HG03095 (cell line): ENCODE measurements around the gene ITGA7.
A peak's percentile ranks its signal among the peaks of the same experiment; 100 is the strongest.

Source experiments
- ATAC-seq: cut with Tn5 transposase; IDR thresholded peaks from one replicate; pipeline ENCODE4 v1.9.1; 2021; ENCODE audit warnings: moderate library complexity; ENCODE audit not compliant: unreplicated experiment

Gene ITGA7

DNA sequence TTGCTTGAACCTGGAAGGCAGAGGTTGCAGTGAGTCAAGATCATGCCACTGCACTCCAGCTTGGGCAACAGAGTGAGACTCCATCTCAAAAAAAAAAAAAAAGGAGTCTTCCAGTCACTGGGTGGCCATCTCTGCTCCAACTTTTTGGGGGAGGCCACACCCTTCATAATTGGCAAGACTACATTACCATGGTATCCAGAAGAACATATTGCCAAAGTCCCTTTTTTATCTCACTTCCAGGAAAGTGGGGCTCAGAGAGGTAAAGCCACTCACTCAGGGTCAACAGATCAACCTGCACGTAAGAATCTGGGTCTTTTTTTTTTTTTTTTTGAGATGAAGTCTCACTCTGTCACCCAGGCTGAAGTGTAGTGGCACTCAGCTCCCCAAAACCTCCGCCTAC lies 26.2 kb upstream of the ITGA7 start:
- no peak for ATAC-seq

DNA sequence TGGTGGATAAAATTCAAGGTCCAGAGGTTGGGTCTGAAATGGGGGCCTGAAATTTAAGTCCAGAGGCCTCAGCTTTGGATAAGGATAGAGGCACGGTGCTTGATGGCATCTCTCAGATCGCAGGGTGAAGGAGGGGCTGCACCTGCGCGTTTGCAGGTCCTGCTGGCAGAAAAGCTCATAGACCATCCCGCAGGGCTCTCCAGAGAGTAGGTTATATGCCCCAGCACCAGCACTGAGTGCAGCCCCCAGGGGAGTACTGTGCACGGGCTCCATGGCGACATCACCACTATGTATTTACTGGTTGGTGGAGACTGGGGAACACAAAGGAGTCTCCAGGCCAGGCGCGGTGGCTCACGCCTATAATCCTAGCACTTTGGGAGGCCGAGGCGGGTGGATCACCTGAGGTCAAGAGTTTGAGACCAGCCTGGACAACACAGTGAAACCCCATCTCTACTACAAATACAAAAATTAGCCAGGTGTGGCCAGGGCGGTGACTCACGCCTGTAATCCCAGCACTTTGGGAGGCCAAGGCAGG lies 25.4 kb upstream of the ITGA7 start:
- ATAC-seq: no peak

DNA sequence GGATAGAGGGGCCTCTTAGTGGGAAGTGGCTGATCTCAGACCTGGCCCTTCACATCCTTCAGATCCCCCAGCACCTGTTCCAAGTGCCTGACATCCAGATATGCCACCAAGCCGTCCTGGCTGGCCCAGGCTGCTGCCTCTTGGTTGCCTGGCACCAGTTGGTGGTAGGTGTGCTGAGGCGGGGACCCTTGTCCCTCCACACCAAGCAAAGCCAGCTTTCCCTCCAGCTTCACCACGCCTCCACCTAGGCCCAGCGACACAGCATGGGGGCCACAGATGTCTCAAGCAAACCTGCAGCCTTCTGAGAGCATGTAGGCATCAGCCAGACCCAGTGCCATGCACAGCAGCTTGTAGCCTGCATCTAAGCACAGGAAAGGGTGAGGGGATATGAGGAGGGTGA lies 24.6 kb upstream of the ITGA7 start:
- no peak for ATAC-seq

DNA sequence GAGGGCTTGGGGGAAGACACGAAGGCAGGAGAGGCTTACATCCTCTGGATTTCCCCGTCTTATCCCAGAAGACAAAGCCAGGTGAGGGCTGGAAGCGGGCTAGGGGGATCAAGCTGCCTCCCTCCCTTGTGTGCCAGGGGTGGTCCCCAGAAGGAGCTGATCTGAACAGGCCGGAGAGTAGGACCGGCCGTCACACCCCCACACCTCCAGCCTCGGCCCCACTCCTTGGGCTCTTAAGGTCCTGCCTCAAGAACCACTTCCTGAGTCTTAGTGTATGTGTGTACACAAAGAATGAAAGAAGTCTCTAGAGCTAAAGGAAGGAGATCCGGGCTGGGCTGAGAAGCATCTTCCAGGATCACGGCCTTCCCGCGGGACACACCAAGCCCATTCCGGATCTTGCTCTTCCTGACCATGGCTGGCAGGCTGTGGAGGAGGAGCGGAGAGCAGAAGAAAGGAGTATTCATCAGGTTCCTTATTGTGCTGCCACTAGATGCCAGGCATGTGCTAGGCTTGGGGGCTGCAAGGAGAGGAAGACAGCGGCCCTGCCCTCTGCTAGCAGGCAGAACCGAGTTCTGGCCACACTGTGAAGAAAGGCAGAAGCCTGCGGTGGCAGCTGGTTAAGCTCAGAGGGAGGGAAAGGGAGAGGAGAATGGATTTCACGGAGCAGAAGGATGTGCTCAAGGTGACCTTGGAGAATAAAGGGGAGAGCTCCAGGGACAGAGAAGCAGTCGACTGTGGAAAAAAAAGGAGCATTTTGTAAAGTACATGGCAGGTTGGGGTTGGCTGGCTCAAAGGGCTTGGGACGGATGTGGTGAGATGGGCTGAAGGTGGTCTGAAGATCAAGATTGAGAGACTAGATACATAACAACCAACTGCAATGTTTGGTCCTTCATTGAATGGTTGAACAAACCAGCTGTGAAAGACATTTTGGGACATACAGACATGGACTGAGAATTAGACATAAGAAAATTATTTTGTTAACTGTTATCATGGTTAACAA lies 22.4 kb upstream of the ITGA7 start:
- peak; percentile 39 for ATAC-seq

DNA sequence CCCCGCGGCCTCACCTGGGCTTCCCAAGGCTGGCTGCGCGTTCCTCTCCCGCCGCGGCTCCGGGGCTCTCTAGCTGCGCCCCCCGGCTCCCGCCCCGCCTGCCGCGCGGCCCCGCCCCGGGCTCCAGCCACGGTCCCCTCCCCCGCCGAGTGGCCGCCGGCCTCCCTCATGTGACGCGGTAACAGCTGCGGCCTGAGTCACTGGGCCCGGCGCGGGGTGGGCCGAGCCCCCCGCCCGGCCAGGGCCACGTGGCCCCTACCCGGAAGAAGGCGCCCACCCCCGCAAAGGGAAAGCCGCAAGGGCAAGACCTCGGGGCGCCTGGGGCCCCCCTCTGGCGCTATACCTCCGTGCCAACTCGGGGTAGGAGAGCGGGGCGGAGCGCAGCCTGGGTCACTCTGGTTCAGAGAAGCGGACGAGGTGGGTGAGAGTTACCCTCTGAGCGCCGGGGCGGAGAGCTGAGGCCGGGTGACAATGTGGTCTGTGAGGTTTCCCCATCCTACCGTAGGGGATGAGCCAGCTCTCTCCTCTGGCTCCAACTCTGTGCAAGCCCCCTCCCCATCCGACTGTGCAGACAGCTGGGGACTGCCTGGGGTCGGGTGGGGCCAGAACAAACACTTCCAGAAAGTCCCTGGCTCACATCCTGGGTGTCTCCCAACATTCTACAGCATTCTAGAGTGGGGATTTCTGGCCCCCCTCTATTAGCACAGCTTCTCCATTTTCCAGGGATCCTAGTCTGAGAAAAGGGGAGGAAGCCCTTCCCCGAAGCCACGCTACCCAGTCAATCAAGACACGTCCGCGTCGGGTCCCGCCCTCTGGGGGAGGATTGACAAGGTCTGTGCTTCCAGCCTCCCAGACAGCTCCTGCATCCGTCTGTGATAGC lies 21.5 kb upstream of the ITGA7 start, which contains the start of gene CD63:
Gene CD63 (minus strand): TSS at position 71 of the 880 bp plus-strand sequence. CDS start 668 bp downstream, outside the sequence.
- ATAC-seq: peak; percentile 63

DNA sequence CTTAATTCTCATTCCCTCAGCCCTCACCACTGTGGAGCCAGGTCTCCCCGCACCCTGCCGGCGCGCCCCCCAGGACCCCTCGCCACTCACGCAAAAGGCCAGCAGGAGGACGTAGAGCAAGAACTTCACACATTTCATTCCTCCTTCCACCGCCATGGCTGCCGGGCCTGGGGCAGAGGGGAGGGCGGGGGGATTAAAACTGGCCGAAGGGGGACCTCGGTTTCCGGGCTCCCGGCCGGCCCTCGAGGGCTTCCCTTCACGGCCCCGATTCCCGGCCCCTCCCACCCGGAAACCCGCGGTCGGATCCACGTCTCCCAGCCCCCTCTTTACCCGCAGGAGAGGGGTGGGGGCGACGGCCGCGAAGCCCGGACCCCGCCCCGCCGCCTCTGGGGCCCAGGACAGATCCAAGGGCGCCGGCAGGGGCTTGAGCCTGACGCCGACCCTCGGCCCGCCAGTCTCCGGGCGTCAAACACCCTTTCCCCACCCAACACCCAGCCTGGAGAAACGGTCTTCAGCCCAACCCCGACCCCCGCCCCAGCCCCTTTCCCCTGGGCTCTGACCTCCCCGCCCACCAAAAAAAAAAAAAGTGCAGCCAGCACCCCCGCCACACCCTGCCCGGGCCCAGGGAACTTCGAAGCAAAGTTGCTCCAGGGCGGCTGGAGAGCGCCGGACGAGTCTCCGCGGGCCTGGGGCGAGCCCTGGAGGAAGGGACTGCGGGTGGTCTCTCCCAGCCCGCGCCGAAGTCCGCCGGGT lies 20.7 kb upstream of the ITGA7 start:
- peak; percentile 20 for ATAC-seq

DNA sequence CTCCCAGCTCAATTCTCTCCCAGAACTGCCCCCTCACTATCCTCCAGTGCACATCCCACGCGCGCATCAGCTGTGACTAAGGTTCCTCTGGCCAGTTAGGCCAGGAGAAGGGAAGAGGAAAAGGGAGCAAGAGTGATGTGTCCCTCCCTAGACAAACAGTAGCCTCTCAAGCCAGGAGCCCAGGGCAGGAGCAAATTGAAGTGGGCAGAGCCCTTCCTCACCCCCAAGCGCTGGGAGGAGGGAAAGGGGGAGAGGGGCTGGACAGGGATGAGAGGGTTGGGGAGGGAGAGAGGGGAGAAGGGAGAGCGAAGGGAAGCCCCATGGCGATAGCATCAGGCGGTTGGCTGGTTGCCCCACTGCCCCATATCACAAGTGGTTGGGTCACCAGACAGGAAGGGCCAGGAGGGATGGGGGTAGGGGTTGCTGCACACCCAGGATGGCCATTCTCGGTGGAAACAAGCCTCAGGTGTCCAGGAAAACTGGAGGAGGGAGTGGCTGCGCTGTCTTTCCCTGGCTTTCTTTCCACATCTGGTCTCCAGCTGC lies 20.0 kb upstream of the ITGA7 start:
- ATAC-seq: no peak

DNA sequence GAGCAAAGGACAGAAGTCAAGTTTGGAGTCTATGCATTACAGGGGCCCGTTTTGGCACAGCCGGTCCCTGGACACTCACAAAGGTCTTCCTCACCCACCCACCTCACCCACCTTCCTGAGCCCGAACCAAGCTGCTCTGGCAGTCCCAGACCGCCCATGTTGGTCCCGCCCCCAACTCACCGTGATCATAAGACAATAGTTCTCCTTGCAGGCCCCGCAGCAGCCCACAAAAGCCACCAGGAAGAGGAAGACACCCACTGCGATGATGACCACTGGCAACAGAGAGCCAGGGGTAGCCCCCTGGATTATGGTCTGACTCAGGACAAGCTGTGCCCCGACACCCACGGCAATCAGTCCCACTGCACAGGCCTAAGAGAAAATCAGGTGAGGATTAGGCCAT lies 19.3 kb upstream of the ITGA7 start:
- no peak for ATAC-seq

DNA sequence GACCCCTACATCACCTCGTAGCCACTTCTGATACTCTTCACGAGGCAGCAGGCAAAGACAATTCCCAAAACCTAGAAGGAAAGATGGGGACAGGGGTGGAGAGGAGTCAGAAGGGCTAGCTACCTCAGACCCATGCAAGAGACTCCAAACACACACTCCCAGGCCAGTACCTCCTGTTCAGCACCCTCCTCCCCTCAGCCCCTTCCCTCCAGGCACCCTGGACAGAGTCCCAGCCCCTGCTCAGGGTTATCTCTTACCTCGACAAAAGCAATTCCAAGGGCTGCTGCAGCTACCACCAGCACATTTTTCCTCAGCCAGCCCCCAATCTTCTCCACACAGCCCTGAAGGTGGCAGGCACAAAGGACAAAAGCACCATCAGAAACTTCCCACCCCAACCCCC lies 17.9 kb upstream of the ITGA7 start:
- no peak for ATAC-seq

DNA sequence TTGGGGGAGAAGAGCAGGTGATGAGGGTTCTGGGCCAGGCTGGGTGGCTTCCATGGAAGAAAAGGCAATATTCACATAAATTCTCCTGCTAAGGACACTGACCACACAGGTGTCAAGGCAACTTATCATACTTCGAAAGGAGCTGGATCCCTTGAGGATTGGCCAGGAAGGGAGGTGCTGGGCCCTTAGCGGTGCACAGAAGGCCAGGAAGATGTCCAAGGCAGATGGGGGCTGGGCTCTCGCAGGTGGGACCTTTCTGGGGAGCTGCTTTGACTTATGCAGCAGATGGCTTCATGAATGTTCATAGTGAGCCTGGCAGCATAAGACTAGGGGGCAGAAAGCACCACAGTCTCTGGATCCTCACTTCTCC lies 17.2 kb upstream of the ITGA7 start:
- ATAC-seq: no peak

DNA sequence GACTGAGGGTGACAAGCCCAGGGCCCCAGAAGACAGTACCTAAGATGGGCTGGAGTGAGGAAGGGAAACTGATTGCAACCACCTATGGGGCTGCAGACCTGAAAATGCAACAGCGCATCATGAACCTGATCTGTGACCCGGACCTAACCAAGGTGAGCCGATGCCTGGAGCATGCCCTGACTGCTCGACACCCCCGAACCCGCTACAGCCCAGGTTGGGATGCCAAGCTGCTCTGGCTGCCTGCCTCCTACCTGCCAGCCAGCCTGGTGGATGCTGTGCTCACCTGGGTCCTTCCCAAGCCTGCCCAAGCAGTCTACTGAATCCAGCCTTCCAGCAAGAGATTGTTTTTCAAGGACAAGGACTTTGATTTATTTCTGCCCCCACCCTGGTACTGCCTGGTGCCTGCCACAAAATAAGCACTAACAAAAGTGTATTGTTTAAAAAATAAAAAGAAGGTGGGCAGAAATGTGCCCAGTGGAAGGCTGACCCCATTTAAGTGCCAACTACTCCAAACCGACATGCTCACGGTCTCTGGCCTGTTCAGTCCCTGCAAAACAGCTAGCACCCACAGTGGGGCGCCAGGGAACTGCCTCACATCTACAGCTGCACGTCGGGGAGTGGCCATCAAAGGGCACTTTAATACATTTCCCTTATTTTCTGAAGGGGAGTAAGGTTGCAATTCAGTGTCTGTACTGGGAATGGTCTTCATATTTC lies 16.7 kb upstream of the ITGA7 start:
- no peak for ATAC-seq

DNA sequence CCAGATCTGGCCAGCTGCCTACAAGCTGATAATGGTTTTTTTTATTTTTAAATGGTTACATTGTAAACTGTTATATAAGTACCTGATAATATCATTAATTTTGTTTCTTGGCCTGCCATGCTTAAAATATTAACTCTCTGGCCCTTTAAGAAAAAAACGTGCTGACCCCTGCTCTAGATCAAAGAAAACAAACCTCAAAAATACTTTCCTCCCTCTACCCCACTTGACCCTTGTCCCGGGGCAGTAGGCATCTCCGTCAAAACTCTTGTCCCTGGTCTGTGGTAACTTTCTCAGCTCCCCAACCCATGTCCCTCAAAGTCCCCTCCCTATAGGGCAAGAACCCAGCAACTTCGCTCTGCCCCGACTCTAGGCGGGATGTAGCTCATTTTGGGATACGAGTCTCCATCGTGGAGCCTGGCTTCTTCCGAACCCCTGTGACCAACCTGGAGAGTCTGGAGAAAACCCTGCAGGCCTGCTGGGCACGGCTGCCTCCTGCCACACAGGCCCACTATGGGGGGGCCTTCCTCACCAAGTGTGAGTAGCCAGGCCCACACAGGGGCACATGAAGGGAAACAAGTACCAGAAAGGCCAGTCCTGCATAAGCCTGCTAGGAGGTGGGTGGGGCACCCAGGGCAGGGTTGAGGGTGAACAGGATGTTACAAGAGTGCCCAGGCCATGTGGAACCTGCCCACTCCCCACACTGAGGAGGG lies 16.0 kb upstream of the ITGA7 start:
- no peak for ATAC-seq

DNA sequence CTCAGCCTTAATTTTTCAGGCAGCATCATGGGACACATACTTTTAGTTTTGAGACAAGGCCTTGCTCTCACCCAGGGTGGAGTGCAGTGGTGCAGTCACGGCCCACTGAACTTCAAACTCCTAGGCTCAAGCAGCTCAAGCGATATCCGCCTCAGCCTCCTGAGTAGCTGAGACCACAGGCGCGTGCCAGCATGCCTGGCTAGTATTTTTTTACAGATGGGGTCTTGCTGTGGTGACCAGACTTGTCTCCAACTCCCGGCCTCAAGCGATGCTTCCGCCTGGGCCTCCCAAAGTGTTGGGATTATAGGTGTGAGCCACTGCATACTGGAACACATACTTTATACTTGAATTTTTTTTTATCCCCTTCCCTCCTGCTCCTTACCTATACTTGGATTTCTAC lies 15.2 kb upstream of the ITGA7 start:
- ATAC-seq: no peak

DNA sequence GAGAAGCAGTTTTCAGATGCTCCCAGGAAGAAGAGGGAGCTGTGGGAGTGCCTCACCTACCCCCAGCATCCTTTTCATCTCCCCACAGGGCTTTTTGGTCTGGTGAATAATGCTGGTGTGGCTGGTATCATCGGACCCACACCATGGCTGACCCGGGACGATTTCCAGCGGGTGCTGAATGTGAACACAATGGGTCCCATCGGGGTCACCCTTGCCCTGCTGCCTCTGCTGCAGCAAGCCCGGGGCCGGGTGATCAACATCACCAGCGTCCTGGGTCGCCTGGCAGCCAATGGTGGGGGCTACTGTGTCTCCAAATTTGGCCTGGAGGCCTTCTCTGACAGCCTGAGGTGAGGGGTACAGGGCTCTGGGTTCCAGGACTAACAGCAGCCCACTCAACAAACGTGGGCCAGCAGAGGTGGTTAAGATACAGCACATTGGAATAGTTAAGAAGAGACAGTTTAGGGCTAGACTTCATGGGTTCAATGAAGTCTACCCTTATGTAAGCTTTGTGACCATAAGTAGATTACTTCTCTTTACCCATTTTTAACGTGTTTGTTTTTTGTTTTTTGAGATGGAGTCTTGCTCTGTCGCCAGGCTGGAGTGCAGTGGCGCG lies 14.0 kb upstream of the ITGA7 start:
- no peak for ATAC-seq

DNA sequence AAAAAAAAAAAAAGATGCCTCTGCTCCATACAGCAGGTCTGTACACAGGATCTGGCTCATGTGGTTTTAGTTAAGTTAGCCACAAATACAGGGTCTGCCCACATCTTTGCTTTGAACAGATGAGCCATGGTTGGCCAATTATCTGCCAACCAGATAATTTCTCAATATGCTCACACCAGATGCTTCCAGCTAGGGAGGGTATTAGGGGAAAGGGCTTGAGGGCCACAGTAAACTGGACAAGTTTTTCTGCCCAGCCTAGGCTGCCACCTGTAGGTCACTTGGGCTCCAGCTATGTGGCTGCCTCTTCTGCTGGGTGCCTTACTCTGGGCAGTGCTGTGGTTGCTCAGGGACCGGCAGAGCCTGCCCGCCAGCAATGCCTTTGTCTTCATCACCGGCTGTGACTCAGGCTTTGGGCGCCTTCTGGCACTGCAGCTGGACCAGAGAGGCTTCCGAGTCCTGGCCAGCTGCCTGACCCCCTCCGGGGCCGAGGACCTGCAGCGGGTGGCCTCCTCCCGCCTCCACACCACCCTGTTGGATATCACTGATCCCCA lies 13.3 kb upstream of the ITGA7 start:
- no peak for ATAC-seq

DNA sequence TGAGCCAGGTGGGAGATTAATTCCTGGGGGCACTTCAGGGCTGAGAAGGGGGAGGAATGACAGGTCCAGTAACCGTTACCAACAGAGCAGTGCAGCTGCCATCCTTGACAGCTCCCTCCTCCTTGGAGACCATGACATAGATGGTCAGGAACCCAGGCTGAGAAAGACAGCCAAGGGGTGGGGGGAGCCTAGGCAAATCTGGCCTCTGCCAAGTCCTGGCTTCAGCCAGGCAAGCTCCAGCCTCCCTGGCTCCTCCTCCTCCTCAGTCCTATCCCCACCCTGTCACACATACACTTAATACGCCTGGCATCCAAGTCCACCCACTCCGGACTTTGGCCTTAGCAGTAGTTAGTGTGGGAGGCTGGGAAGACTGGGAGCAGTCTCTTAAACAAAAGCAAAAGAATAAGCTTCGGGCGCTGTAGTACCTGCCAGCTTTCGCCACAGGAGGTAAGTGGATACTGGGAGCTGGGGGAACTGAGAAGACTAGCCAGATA lies 12.4 kb upstream of the ITGA7 start, which contains the start of gene RDH5:
Gene RDH5 (plus strand): TSS at position 323 of the 494 bp plus-strand sequence. CDS start 792 bp downstream, outside the sequence.
- ATAC-seq: no peak

DNA sequence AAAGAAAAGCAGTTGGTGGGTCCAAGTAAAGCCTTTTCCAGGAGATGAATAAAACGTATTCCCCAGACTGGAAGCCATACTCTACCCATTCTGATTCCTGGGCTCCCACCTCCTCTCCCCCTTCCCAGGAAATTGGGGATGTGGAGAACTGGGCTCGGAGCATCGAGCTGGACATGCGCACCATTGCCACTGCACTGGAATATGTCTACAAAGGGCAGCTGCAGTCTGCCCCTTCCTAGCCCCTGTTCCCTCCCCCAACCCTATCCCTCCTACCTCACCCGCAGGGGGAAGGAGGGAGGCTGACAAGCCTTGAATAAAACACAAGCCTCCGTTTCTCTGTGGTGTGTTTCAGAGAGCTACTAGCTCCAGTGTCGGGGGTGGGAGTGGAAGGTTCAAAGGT lies 11.7 kb upstream of the ITGA7 start:
- ATAC-seq: no peak

DNA sequence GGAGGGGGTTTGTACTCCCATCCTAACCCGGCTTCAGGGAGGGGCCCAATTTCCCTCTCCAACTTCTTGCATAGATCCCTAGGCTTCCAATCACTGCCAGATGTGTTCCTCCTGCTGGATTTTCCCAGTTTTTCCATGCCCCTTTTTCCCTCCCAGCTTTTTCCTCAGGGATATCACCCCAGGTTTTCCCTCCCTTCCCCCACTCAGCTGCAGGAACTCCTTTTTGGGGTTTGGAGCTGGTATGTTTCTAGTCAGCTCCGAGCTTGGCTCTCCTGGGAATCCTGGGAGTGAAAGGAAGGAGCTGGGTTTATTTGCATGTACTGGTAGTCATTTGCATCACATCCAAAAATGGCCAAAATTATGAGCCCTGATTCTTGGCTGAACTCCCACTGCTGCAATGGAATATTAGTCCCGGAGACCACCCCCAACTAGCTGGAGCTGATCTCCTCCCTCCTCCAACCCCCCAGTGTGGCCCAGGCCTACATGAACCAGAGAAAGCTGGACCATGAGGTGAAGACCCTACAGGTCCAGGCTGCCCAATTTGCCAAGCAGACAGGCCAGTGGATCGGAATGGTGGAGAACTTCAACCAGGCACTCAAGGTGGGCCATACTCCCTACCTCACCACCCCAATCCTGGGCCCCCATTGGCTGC lies 11.0 kb upstream of the ITGA7 start:
- ATAC-seq: no peak
